Trophoblast cell (in vitro differentiated cells and primary cell): ENCODE data around the gene PPP1R12C.

Source experiments
- DNase-seq, 2 donors: peaks; one replicate each; pipeline ENCODE4 v3.0.0-alpha.2; 2016
- H2AFZ ChIP-seq: 2 replicates; pipeline ENCODE4 v1.6.1; 2013; ENCODE audit warnings: low read length, moderate library complexity, mild to moderate bottlenecking; ENCODE audit not compliant: insufficient read depth, poor library complexity
- H2AK5ac ChIP-seq: 2 replicates; pipeline ENCODE4 v1.6.1; 2013; ENCODE audit warnings: mild to moderate bottlenecking, low read length
- H2BK120ac ChIP-seq: 2 replicates; pipeline ENCODE4 v1.6.1; 2013; ENCODE audit warnings: low read length, mild to moderate bottlenecking, moderate library complexity; ENCODE audit not compliant: insufficient read depth, poor library complexity
- H2BK12ac ChIP-seq: 2 replicates; pipeline ENCODE4 v1.6.1; 2013; ENCODE audit warnings: mild to moderate bottlenecking, low read length, moderate library complexity
- H2BK5ac ChIP-seq: 2 replicates; pipeline ENCODE4 v1.6.1; 2013; ENCODE audit warnings: low read length, low read depth, moderate library complexity, mild to moderate bottlenecking; ENCODE audit not compliant: poor library complexity
- H3K14ac ChIP-seq: 2 replicates; pipeline ENCODE4 v1.6.1; 2013; ENCODE audit warnings: mild to moderate bottlenecking, low read length
- H3K18ac ChIP-seq: 2 replicates; pipeline ENCODE4 v1.6.1; 2013; ENCODE audit warnings: mild to moderate bottlenecking, low read length
- H3K23ac ChIP-seq: 2 replicates; pipeline ENCODE4 v1.6.1; 2013; ENCODE audit warnings: low read length
- H3K27ac ChIP-seq: 2 replicates; pipeline ENCODE4 v1.5.1; 2013; ENCODE audit warnings: low read depth, mild to moderate bottlenecking, inconsistent platforms, low read length, moderate library complexity
- H3K27me3 ChIP-seq: 2 replicates; pipeline ENCODE4 v1.6.1; 2013; ENCODE audit warnings: inconsistent platforms, mild to moderate bottlenecking, low read length, moderate library complexity; ENCODE audit not compliant: insufficient read depth
- H3K36me3 ChIP-seq, 2 experiments: 1 replicate in 1 of 2; 2 replicates in 1 of 2; pipeline ENCODE4 v1.6.1; 2013; ENCODE audit warnings: low read length in 2 of 2, mild to moderate bottlenecking in 2 of 2, moderate library complexity in 1 of 2; ENCODE audit not compliant: insufficient read depth in 2 of 2, control insufficient read depth in 1 of 2
- H3K4ac ChIP-seq: 2 replicates; pipeline ENCODE4 v1.6.1; 2013; ENCODE audit warnings: low read depth, mild to moderate bottlenecking, low read length, moderate library complexity
- H3K4me1 ChIP-seq, 2 experiments: 1 replicate in 1 of 2; 2 replicates in 1 of 2; pipeline ENCODE4 v1.6.1; 2013; ENCODE audit warnings: low read length in 2 of 2, mild to moderate bottlenecking in 2 of 2, moderate library complexity in 1 of 2; ENCODE audit not compliant: insufficient read depth in 2 of 2, control insufficient read depth in 1 of 2
- H3K4me2 ChIP-seq: 2 replicates; pipeline ENCODE4 v1.6.1; 2013; ENCODE audit warnings: inconsistent platforms, mild to moderate bottlenecking, low read length, moderate library complexity
- H3K4me3 ChIP-seq: 2 replicates; pipeline ENCODE4 v1.5.1; 2013; ENCODE audit warnings: mild to moderate bottlenecking, low read depth, low read length, inconsistent platforms
- H3K79me1 ChIP-seq: one replicate; pipeline ENCODE4 v1.6.1; 2013; ENCODE audit warnings: low read length
- H3K79me2 ChIP-seq: 2 replicates; pipeline ENCODE4 v1.6.1; 2013; ENCODE audit warnings: low read length, mild to moderate bottlenecking; ENCODE audit not compliant: control insufficient read depth, insufficient read depth, poor library complexity
- H3K9ac ChIP-seq: 2 replicates; pipeline ENCODE4 v1.6.1; 2013; ENCODE audit warnings: mild to moderate bottlenecking, low read length
- H3K9me3 ChIP-seq: 2 replicates; pipeline ENCODE4 v1.6.1; 2013; ENCODE audit warnings: low read depth, mild to moderate bottlenecking, control low read depth, inconsistent platforms, low read length; ENCODE audit not compliant: insufficient read depth
- H4K12ac ChIP-seq: 2 replicates; pipeline ENCODE4 v1.6.1; 2013; ENCODE audit warnings: low read depth, mild to moderate bottlenecking, low read length, moderate library complexity
- H4K8ac ChIP-seq: 2 replicates; pipeline ENCODE4 v1.6.1; 2013; ENCODE audit warnings: low read depth, mild to moderate bottlenecking, low read length, moderate library complexity
- H4K91ac ChIP-seq: one replicate; pipeline ENCODE4 v1.6.1; 2013; ENCODE audit warnings: low read depth, mild to moderate bottlenecking, low read length, moderate library complexity
- WGBS: extraction: QIAGEN DNeasy Blood & Tissue Kit; methylation state at CpG from one replicate; pipeline ENCODE4 v1.1.7; 2013; ENCODE audit warnings: missing lambda C conversion rate; ENCODE audit not compliant: insufficient read length, insufficient coverage; ENCODE audit errors: extremely low coverage; 5-methylcytosine and 5-hydroxymethylcytosine counted together

PPP1R12C gene

DNA sequence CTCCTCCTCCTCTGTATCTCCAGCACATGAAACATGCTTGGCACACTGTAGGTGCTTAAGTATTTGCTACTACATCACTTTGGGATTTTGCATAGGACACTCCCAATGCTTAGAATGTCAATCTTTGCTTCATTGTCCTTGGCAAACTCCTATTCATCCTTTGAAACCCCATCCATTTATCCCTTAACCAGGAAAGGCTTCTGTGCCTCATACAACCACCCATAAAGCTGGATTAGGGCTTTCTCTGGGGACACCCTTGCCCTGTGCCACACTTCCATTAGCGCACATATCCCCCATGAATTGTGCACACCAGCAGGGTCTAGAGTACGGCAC lies 47.6 kb downstream of the PPP1R12C start:
- Histone ChIP-seq H3K9me3 (no peaks in the 10 kb centered on the region), H2BK12ac (no peak overlapping the region), H3K27ac (no peak overlapping the region), H4K12ac (no peak overlapping the region), H3K18ac (no peak overlapping the region), H2BK5ac (no peak overlapping the region), H3K79me1 (peaks cover 4% of the 10 kb centered on the region), H3K9ac (no peak overlapping the region), H2BK120ac (no peak overlapping the region), H3K4me1 (peaks cover 0 to 10% of the 10 kb centered on the region in 2 experiments), H2AK5ac (no peak overlapping the region), H3K36me3 (no peaks in the 10 kb centered on the region), H3K23ac (no peak overlapping the region), H3K4me2 (peak overlapping the region; percentile 53), H4K91ac (no peak overlapping the region), H4K8ac (no peak overlapping the region), H3K79me2 (no peaks in the 10 kb centered on the region), H3K4ac (no peak overlapping the region), H3K4me3 (no peak overlapping the region), H3K14ac (no peak overlapping the region), H3K27me3 (peaks cover 2% of the 10 kb centered on the region), H2AFZ (no peak overlapping the region)
- no CpG with 5 or more reads among the region's 2 CpGs for WGBS
- no peak for DNase-seq

GRCh38 chr19:55068950-55069864 lies 48.2 kb downstream of the PPP1R12C start:
- Histone ChIP-seq H2BK5ac (no peak overlapping the region), H4K8ac (no peak overlapping the region), H3K79me1 (peaks cover 4% of the 10 kb centered on the region), H3K9me3 (no peaks in the 10 kb centered on the region), H3K4ac (no peak overlapping the region), H3K4me1 (peaks cover 0 to 10% of the 10 kb centered on the region in 2 experiments), H3K23ac (no peak overlapping the region), H3K18ac (peak overlapping the region; percentile 52), H3K79me2 (no peaks in the 10 kb centered on the region), H2BK12ac (no peak overlapping the region), H3K27me3 (peaks cover 2% of the 10 kb centered on the region), H3K14ac (peak overlapping the region; percentile 55), H3K27ac (peak overlapping the region; percentile 57), H3K9ac (no peak overlapping the region), H2AFZ (peak overlapping the region; percentile 30), H2BK120ac (no peak overlapping the region), H3K4me2 (peak overlapping the region; percentile 53), H3K4me3 (peak overlapping the region; percentile 3), H4K91ac (peak overlapping the region; percentile 38), H4K12ac (no peak overlapping the region), H3K36me3 (no peaks in the 10 kb centered on the region), H2AK5ac (no peak overlapping the region)
- WGBS = no CpG with 5 or more reads among the region's 30 CpGs
- peak; percentile 85 to 92 for DNase-seq

- no peak overlapping the region for H3K4me2 ChIP-seq
- H3K27me3 ChIP-seq = peaks cover 2% of the 10 kb centered on the region
- no peak overlapping the region for H3K14ac ChIP-seq
- no peak overlapping the region for H3K23ac ChIP-seq
- no peak overlapping the region for H2BK12ac ChIP-seq
- peaks cover 0 to 10% of the 10 kb centered on the region in 2 experiments for H3K4me1 ChIP-seq
- peaks cover 2% of the 10 kb centered on the region for H3K9me3 ChIP-seq
- H4K12ac ChIP-seq = no peak overlapping the region
- no peak overlapping the region for H3K4ac ChIP-seq
- no peak overlapping the region for H3K18ac ChIP-seq
- no peak overlapping the region for H4K8ac ChIP-seq
- no peak overlapping the region for H2BK5ac ChIP-seq
- no peak overlapping the region for H3K27ac ChIP-seq
- H3K4me3 ChIP-seq = no peak overlapping the region
- no peak for DNase-seq
- no peaks in the 10 kb centered on the region for H3K36me3 ChIP-seq
- no peak overlapping the region for H2AFZ ChIP-seq
- H3K79me1 ChIP-seq = peaks cover 5% of the 10 kb centered on the region
- no peak overlapping the region for H4K91ac ChIP-seq
- H2AK5ac ChIP-seq = no peak overlapping the region
- WGBS = no CpG with 5 or more reads among the region's 3 CpGs
- H2BK120ac ChIP-seq = no peak overlapping the region
- no peak overlapping the region for H3K9ac ChIP-seq
- peaks cover under 1% of the 10 kb centered on the region for H3K79me2 ChIP-seq
These were observed 49.6 kb downstream of the PPP1R12C start for GRCh38 chr19:55067869-55068268.

DNA sequence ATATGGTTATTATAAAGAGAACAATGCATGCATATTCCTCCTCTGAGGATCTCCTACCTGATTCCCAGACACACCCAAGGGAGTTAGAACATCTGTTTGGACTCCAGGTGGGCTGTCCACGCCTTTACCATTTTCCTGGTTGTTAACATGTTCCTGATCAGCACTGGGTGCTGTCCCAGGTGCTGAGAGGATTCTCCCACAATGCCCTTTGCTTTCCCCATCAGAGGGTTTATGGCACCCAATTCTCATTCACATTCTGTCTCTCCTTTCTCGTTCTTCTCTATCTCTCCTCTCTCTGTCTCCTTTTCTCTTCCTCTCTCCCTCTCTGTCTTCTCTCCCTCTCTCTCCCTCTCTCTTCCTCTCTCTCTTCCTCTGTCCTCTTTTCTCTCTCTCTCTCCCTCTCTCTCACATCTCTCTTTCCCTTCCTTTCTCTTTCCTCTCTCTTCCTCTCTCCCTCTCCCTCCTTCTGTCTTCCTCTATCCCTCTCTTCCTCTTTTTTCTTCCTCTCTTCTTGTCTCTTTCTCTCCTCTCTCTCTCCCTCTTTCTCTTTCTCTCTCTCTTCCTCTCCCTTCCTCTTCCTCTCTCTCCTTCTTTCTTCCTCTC lies 51.2 kb downstream of the PPP1R12C start:
- WGBS = no CpG with 5 or more reads among the region's 2 CpGs

More for the DNA sequence above, 51.2 kb downstream of the PPP1R12C start:
- H3K27ac ChIP-seq = no peak overlapping the region
- no peak overlapping the region for H4K91ac ChIP-seq
- H4K12ac ChIP-seq = no peak overlapping the region
- no peak overlapping the region for H2BK120ac ChIP-seq
- no peak overlapping the region for H3K4ac ChIP-seq
- H2AK5ac ChIP-seq = no peak overlapping the region
- no peak overlapping the region for H2AFZ ChIP-seq
- no peak overlapping the region for H3K14ac ChIP-seq
- no peak overlapping the region for H2BK12ac ChIP-seq
- peaks cover 0 to 12% of the 10 kb centered on the region in 2 experiments for H3K4me1 ChIP-seq
- H3K79me2 ChIP-seq = peaks cover 6% of the 10 kb centered on the region
- H3K9me3 ChIP-seq = peaks cover 4% of the 10 kb centered on the region
- no peak overlapping the region for H3K9ac ChIP-seq
- no peak overlapping the region for H4K8ac ChIP-seq
- H3K18ac ChIP-seq = no peak overlapping the region
- H3K27me3 ChIP-seq = peaks cover 2% of the 10 kb centered on the region
- H3K79me1 ChIP-seq = peaks cover 13% of the 10 kb centered on the region
- peaks cover 0 to 2% of the 10 kb centered on the region in 2 experiments for H3K36me3 ChIP-seq
- H3K23ac ChIP-seq = no peak overlapping the region
- H3K4me3 ChIP-seq = no peak overlapping the region
- no peak for DNase-seq
- no peak overlapping the region for H2BK5ac ChIP-seq
- no peak overlapping the region for H3K4me2 ChIP-seq
